Activated T-helper 1 cell treated with anti-CD3 and anti-CD28 coated beads, Interleukin-2, amount 50 U/mL, for 16 hours (primary cell): Measurements from ENCODE around the gene FRMPD4.
"Not testable (repeated sequence)": the region's sequence is repeated elsewhere in the genome, so short reads cannot be mapped to it uniquely, and the experiment has no call there.

Source experiments
- DNase-seq, 2 donors: peaks; one replicate each; pipeline ENCODE4 v3.0.0-alpha.2; 2020; ENCODE audit warnings: low read depth in 1 of 2, low spot score in 1 of 2

FRMPD4 gene

GRCh38 chrX:12138361-12139313 lies at the start of gene FRMPD4:
Gene FRMPD4, plus strand, starts transcription at chrX:12138473. Its CDS starts 499 bp downstream, at chrX:12138972.
- no peak for DNase-seq

DNA sequence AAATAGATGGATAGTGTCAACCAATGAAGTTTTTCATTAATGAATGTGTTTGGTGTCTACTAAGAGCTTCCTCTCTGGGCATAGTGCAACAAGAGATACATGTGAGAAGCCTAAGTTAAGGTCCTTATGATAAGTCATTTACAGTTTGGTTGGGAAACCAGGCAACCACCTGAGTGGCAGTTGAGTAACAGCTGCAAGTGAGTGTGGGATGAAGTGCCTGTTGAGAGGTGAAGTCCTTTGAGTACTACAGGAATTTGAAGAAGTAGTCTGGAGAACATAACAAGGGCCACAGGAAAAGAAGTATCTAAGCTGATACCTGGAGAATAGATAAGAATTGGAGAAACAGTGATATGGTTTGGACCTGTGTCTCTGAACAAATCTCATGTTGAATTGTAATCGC lies 48.5 kb upstream of the FRMPD4 start:
- no peak for DNase-seq

- no peak for DNase-seq
Observed at GRCh38 chrX:12113321-12113720, 25.0 kb upstream of the FRMPD4 start.

GRCh38 chrX:12115377-12115776 lies 22.9 kb upstream of the FRMPD4 start:
- no peak for DNase-seq

DNA sequence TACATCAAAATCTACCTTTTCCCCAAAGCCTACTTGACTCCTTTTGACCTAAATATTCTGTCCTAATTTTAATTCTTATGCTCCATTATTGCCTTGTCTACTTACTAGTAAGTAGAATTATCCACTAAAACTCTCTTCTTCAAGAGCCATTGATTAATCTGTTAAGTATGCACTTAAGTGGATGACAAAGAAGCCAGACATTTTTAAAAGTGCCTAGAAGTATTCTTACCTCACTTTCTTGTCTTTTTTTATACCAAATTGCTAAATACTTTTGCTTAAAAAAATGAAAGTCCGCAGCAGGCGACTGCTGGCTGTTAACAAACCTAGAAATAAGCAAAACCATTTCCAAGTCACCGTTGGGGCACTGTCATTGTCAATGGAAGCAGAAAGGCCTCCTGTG lies 20.1 kb upstream of the FRMPD4 start:
- no peak for DNase-seq

DNA sequence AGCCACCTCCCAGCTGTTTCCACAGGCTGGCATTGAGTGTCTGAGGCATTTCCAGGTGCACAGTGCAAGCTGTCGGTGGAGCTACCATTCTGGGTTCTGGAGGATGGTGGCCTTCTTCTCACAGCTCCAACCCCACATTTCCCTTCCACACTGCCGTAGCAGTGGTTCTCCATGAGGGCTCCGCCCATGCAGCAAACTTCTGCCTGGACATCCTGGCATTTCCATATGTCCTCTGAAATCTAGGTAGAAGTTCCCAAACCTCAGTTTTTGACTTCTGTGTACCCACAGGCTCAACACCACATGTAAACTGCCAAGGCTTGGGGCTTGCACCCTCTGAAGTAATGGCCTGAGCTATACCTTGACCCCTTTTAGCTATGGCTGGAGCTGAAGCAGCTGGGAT lies 10.3 kb upstream of the FRMPD4 start:
- no peak for DNase-seq

GRCh38 chrX:12137951-12138360 lies 317 bp upstream of the FRMPD4 start:
- no peak for DNase-seq

- DNase-seq, result no peak
Observed at GRCh38 chrX:12139934-12140611, 1.8 kb downstream of the FRMPD4 start.

GRCh38 chrX:12141511-12141910 lies 3.2 kb downstream of the FRMPD4 start:
- no peak for DNase-seq

- no peak for DNase-seq
Observed at GRCh38 chrX:12142661-12143060, 4.4 kb downstream of the FRMPD4 start.

GRCh38 chrX:12145402-12145801 lies 7.1 kb downstream of the FRMPD4 start:
- DNase-seq, result no peak

DNA sequence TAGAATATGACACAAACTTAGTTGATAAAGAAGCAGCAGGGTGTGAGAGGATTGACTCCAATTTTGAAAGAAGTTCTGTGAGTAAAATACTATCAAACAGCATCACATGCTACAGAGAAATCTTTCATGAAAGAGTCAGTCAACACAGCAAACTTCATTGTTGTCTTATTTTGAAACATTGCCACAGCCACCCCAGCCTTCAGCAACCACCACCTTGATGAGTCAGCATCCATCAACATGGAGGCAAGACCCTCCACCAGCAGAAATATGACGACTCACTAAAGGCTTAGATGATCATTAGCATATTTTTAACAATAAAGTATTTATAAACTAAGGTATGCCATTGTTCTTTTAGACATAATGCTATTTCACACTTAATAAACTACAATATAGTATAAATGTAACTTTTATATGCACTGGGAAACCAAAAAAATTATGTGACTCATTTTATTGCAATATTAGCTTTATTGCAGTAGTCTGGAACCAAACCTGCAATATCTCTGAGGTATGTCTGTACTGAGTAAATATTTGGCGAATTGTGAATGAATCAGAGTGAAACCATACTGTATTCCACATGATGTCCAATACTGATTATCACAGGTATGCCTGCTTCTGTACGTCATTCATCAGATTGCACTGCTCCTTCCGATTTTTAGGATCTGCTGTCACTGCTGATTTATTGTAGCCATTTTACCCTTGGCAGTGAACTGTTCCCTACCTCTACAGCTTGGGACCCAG lies 11.6 kb downstream of the FRMPD4 start:
- no peak for DNase-seq

GRCh38 chrX:12153317-12153716 lies 15.0 kb downstream of the FRMPD4 start:
- DNase-seq, result no peak

DNA sequence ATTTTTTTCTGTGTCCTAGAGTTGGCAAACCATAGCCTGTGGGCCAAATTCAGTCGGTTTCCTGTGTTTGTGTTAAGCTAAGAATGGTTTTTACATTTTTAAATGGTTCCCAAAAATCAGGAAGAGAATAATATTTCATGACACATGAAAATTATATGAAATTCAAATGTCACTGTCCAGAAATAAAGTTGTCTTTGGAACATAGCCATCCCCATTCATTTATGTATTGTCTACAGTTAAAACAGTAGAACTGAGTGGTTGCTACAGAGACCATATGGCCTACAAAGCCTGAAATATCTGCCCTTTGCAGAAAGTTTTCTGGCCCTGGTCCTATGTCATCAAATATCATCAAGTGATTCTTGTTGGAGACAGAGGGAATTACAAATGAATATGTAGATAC lies 15.5 kb downstream of the FRMPD4 start:
- no peak for DNase-seq

DNA sequence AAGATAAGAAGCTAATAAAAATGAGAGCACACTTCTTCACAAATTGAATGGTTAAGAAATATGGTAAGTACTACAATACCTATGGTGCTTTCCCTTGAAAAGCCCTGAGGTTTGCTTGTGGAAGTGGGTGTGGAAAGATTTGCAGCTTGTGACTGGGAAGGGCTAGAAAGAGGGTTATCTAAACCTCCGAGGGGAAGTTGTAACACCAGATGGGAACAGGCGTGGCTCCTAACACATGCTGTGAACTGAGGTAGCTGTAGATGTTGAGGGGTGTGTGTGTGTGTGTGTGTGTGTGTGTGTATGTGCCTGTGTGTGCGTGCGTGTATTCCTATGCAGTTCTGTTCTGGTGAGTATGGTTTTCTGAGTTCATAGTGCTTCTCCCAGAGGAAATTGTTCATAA lies 21.5 kb downstream of the FRMPD4 start:
- DNase-seq, result no peak

DNA sequence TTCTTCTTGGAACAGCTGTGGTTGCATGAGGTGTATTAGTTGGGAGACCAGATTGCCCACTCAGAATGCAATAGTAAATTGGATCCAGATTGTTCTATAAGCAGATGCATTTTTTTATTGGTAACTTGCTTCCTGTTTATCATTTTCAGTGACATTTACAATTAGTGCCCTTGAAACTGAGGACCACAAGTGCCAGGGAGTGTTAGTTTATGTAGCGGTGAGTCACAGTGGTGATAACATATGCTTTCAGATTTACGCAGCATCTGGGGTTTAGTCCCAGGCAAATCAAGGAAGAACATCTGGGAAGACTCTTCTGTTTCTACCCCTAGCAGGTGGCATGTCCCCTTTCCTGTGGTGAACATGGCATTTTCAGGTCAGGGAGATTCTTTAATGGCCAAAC lies 24.1 kb downstream of the FRMPD4 start:
- DNase-seq, result no peak

DNA sequence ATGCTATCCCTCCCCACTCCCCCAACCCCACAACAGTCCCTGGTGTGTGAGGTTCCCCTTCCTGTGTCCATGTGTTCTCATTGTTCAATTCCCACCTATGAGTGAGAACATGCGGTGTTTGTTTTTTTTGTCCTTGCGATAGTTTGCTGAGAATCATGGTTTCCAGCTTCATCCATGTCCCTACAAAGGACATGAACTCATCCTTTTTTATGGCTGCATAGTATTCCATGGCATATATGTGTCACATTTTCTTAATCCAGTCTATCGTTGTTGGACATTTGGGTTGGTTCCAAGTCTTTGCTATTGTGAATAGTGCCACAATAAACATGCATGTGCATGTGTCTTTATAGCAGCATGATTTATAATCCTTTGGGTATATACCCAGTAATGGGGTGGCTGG lies 25.9 kb downstream of the FRMPD4 start:
- DNase-seq, result not testable (repeated sequence)

DNA sequence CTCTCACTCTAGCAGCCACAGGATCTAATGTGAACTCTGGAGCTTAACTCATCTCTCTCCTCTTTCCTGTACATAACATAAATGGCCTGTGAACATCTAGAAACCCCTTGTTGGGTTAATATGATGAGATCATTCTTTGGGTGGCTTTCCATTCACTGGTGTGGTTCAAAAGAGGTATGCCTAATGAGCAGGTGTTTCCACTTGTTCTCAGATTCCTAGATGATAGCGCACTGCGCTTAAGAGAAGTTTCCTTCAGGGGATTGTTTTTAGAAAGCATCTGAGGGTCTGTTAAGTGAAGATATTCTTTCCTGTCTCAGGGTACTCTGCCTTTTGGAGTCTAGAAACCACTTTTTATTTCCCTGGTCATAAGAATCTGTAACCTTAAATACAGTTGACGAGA lies 32.5 kb downstream of the FRMPD4 start:
- no peak for DNase-seq

GRCh38 chrX:12174358-12174757 lies 36.1 kb downstream of the FRMPD4 start:
- DNase-seq, result no peak

GRCh38 chrX:12197030-12197429 lies 58.8 kb downstream of the FRMPD4 start:
- DNase-seq, result no peak

- no peak for DNase-seq
Observed at GRCh38 chrX:12206413-12206812, 68.1 kb downstream of the FRMPD4 start.
